Measurements from ENCODE around the gene TGFBR2. TPM values are rescaled to one million over a fixed set of nuclear protein-coding genes. Genes with fewer than 3 reads are reported as not detected.

Gene TGFBR2
- polyA plus RNA-seq, 1 of the 3 experiments (the other 2 are of a cell fraction): 48.3 TPM

- no peaks in the 10 kb centered on the region for H3K9me2 ChIP-seq
- no peak overlapping the region for H3K9ac ChIP-seq
- no peak for TF ChIP-seq EP300 (IDR thresholded peaks at IDR 0.05; ENCODE audit: borderline replicate concordance in 1 of 2, low read depth in 1 of 2, low read length in 1 of 2)
- TF ChIP-seq FOXM1 (IDR thresholded peaks at IDR 0.05; ENCODE audit: low read depth): no peak
- TF ChIP-seq ELF1 (IDR thresholded peaks at IDR 0.05): no peak
- TF ChIP-seq CTCF (IDR thresholded peaks at IDR 0.05): no peak
- TF ChIP-seq EZH2phosphoT487 (IDR thresholded peaks at IDR 0.05; ENCODE audit: borderline replicate concordance, low read depth): no peak
- no peak for TF ChIP-seq MXI1 (IDR thresholded peaks at IDR 0.05; ENCODE audit: low read depth, low read length)
- no peak for TF ChIP-seq TAF1 (IDR thresholded peaks at IDR 0.05; ENCODE audit: borderline replicate concordance, low read depth, low read length)
- TF ChIP-seq MAX (IDR thresholded peaks at IDR 0.05; ENCODE audit: low read depth): no peak
- TF ChIP-seq GABPA (IDR thresholded peaks at IDR 0.05; ENCODE audit: low read depth): no peak
- TF ChIP-seq RAD21 (IDR thresholded peaks at IDR 0.05; ENCODE audit: low read length): no peak
- TF ChIP-seq NRF1 (IDR thresholded peaks at IDR 0.05; ENCODE audit: low read depth, low read length): no peak
- no peak for TF ChIP-seq GATA2 (CRISPR knock-in tag; IDR thresholded peaks at IDR 0.05)
- no peaks in the 10 kb centered on the region for H3K27me3 ChIP-seq (ENCODE audit: insufficient read depth)
- H3K4me3 ChIP-seq (ENCODE audit: low read depth in 2 of 2, low read length in 1 of 2): no peak overlapping the region
- DNase-seq: no peak
- ChIA-PET CTCF (no interaction called here), POLR2A (no interaction called here)
- peaks cover 18% of the 10 kb centered on the region for H3F3A ChIP-seq (replicated peaks; ENCODE audit: insufficient read depth)
- H3K79me2 ChIP-seq (ENCODE audit: insufficient read depth): peaks cover 100% of the 10 kb centered on the region
- no peak overlapping the region for H3K4me2 ChIP-seq
- H3K27ac ChIP-seq (ENCODE audit: low read depth in 2 of 2, low read length in 1 of 2): no peak overlapping the region
- peaks cover 0 to 30% of the 10 kb centered on the region in 2 experiments for H3K36me3 ChIP-seq (replicated peaks in 1 of 2; ENCODE audit: control insufficient read depth in 1 of 2, insufficient read depth in 2 of 2, low read length in 1 of 2)
- H2AFZ ChIP-seq (ENCODE audit: low read depth): no peak overlapping the region
- peaks cover 0 to 56% of the 10 kb centered on the region in 2 experiments; a peak in 2 of 4 replicates for H3K4me1 ChIP-seq (ENCODE audit: control insufficient read depth in 1 of 2, insufficient read depth in 2 of 2, low read depth in 1 of 2, low read length in 1 of 2)
- H3K9me3 ChIP-seq: no peaks in the 10 kb centered on the region
- 92% methylated on average over 3 of the region's 3 CpGs for WGBS (ENCODE audit: low lambda C conversion rate)
- peaks cover 51% of the 10 kb centered on the region for H4K20me1 ChIP-seq (ENCODE audit: insufficient read depth)
Observed at GRCh38 chr3:30618526-30618925, 12.1 kb downstream of the TGFBR2 start.

GRCh38 chr3:30619318-30619717 lies 12.9 kb downstream of the TGFBR2 start:
- H3K36me3 ChIP-seq (replicated peaks in 1 of 2; ENCODE audit: control insufficient read depth in 1 of 2, insufficient read depth in 2 of 2, low read length in 1 of 2): peaks cover 0 to 35% of the 10 kb centered on the region in 2 experiments
- 100% methylated on average over 1 of the region's 1 CpG for WGBS (ENCODE audit: low lambda C conversion rate)
- no peak overlapping the region for H3K4me2 ChIP-seq
- no peaks in the 10 kb centered on the region for H3K27me3 ChIP-seq (ENCODE audit: insufficient read depth)
- H3K4me3 ChIP-seq (ENCODE audit: low read depth in 2 of 2, low read length in 1 of 2): no peak overlapping the region
- H3K79me2 ChIP-seq (ENCODE audit: insufficient read depth): peaks cover 100% of the 10 kb centered on the region
- H3K9me3 ChIP-seq: no peaks in the 10 kb centered on the region
- ChIA-PET POLR2A (no interaction called here), CTCF (interaction anchor here (1.6 kb wide), 1 partner anchor 15 kb away, joined by 3 read pairs; no protein-coding TSS in a partner anchor)
- H3K9ac ChIP-seq: no peak overlapping the region
- peaks cover 21% of the 10 kb centered on the region for H3F3A ChIP-seq (replicated peaks; ENCODE audit: insufficient read depth)
- no peak for TF ChIP-seq FOXM1 (IDR thresholded peaks at IDR 0.05; ENCODE audit: low read depth)
- no peak for TF ChIP-seq REST (IDR thresholded peaks at IDR 0.05; ENCODE audit: low read depth, low read length)
- TF ChIP-seq SMC3 (IDR thresholded peaks at IDR 0.05; ENCODE audit: low read depth, low read length): no peak
- no peak for TF ChIP-seq FOXJ3 (CRISPR knock-in tag; IDR thresholded peaks at IDR 0.05)
- no peak for TF ChIP-seq NFIC (IDR thresholded peaks at IDR 0.05; ENCODE audit: borderline replicate concordance)
- TF ChIP-seq RFX5 (IDR thresholded peaks at IDR 0.05; ENCODE audit: low read length): no peak
- TF ChIP-seq TCF12 (IDR thresholded peaks at IDR 0.05): no peak
- TF ChIP-seq POLR2AphosphoS5 (IDR thresholded peaks at IDR 0.05; ENCODE audit: low read depth, low read length): no peak
- no peak for TF ChIP-seq RAD21 (IDR thresholded peaks at IDR 0.05; ENCODE audit: low read length)
- TF ChIP-seq GABPA (IDR thresholded peaks at IDR 0.05; ENCODE audit: low read depth): no peak
- TF ChIP-seq GATA2 (CRISPR knock-in tag; IDR thresholded peaks at IDR 0.05): no peak
- no peak for TF ChIP-seq MAX (IDR thresholded peaks at IDR 0.05; ENCODE audit: low read depth)
- TF ChIP-seq ZBTB33 (IDR thresholded peaks at IDR 0.05; ENCODE audit: borderline replicate concordance, low read depth): no peak
- no peak for TF ChIP-seq JUND (IDR thresholded peaks at IDR 0.05)
- no peak for TF ChIP-seq RCOR1 (IDR thresholded peaks at IDR 0.05; ENCODE audit: low read length)
- peaks cover 48% of the 10 kb centered on the region for H4K20me1 ChIP-seq (ENCODE audit: insufficient read depth)
- DNase-seq: no peak
- no peak overlapping the region for H3K27ac ChIP-seq (ENCODE audit: low read depth in 2 of 2, low read length in 1 of 2)
- H3K4me1 ChIP-seq (ENCODE audit: control insufficient read depth in 1 of 2, insufficient read depth in 2 of 2, low read depth in 1 of 2, low read length in 1 of 2): peaks cover 0 to 54% of the 10 kb centered on the region in 2 experiments; a peak in 2 of 4 replicates
- H2AFZ ChIP-seq (ENCODE audit: low read depth): no peak overlapping the region
- H3K9me2 ChIP-seq: no peaks in the 10 kb centered on the region
